NCI-H748 treated with DMSO at 0.1 percent for 48 hours (cell line): ENCODE results near the gene HECA.
"Not testable (repeated sequence)": the region's sequence is repeated elsewhere in the genome, so short reads cannot be mapped to it uniquely, and the experiment has no call there.

Source experiments
- DNase-seq: peaks from one replicate; lab custom pipeline; 2025; lab: John Stamatoyannopoulos, UW

HECA gene

DNA sequence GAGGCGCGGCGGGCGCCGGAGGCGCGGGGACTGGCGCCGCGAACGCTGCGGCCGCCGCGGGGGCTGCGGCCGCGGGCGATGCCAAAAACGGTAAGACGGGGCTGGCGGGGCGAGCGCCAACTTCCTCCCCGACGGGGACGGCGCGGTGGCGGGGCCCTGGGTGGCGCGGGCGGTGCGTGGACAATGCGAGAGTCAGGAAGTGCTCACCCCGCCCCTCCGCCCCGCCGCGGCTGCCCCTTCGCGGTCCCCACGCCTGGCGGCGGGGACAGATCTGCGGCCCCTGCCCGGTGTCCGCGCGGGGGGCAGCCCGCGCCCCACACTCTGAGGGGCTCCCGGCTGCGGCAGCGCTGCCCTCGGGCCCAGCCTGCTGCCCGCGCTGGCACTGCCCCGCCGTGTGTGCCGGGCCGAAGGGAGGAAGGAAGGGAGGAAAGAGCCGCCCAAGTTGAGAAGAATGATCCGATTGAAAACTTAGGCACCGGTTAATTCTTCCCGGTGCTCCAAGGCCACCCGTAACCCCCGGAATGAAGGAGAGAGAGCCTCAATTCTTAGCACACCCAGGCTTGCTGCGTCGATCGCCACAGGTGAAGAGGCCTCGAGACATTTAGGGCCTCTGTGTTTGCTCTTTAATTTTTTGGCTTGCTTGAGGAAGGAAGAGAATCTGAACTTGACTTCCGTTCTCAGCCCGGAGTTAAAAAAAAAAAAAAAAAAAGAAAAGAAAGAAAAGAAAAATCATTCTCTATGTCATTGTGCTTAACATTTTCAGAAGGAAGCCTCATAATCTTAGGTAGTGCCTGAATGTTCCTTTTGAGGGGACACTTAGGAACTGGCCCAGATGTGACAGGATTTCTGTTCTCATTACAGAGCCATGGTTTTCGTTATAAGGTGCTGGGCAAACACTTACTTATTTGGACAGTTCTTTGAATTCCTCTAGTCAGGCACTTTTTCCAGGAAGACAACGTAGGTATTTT, 982 bp downstream of the HECA start:
- no peak for DNase-seq

DNA sequence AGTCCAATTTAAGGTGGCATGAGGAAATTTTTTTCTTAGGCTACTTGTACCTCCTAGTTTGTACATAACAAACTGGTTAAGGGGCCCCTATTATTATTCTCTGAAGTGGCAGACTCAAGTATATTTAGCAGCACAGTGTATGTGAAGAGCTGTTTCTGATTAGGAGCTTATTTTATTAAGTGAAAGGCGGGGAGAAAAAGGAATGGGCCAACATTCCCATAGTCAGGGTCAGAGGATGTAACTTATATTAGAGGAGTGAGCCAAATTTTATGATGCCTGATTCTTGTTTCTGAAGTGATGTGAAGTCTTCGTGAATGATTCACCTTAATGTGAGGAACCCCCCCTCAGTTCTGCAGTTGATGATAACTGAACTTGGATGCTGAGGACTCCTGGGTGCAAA, 2.8 kb downstream of the HECA start:
- no peak for DNase-seq

DNA sequence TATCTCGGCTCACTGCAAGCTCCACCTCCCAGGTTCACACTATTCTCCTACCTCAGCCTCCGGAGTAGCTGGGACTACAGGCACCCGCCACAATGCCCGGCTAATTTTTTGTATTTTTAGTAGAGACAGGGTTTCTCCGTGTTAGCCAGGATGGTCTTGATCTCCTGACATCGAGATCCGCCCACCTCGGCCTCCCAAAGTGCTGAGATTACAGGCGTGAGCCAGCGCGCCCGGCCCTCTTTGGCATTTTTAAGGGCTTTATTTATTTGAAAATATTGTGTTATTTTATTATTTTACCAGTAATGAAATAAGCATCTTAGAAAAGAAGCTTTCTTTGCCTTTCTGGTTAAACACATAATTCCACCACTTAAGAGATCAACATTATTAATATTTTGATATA, 6.0 kb downstream of the HECA start:
- not testable (repeated sequence) for DNase-seq

DNA sequence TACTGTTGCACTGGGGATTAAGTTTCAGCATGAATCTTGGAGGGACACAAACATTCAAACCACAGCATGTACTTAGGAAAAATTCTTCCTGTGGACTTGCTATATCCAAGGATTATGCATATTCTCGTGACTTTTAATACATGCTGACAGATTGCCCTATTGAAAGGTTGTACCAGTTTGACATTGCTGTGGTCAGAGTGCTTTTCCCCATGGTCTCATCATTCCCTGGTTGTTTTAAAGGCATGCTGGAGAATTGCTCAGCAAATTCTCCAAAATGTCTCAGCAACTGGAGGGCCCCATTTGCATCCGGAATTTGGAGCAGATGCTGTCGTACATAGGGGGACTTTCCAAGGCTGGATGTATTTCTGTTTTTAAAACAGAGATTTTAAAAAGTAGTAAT, 7.4 kb downstream of the HECA start:
- no peak for DNase-seq

DNA sequence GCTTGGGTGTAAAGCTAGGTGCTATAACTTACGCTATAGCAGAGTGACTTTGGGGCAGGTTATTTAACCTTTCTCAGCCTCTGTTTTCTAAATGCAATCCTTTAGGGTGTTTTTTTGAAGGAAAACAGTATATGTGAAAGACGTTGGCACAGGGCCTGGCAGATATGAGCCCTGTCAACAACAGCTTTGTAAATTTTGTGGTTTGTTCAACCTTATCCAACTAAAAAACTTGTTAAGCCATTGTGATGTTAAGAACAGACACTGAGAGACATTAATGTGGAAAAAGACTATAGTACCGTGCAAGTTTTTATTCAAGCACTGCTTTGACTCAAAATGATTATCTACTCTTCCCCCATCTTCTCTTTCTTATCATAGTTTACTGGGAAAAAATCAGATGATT, 8.2 kb downstream of the HECA start:
- DNase-seq = no peak

DNA sequence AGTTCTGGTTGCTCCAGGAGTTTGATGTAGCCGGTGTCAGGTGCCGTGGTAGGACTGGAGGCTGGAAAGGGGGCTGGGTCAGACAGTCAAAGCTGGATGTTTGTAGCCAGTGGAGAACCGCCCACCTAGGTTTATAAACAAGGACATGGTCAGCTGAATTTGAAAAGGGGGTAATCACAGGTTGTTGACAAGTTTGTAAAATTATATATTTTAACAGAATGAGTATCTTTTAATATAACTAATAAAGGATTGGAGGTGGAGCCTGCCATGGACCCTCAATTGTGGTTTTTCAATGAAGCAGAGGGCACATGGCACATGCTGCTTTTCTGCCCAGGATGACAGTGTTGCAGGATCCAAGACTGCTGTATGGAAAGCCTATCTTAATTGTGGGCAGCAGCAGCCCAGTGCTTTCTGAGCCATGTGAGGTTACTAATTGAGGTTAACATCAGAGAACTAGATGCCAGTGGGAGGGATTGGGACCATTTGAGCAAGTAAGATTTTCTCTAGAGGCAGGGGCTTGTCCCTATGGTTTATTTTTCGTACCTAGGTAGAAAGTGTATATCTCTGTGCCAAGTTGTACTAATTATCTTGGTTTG, 9.7 kb downstream of the HECA start:
- no peak for DNase-seq

DNA sequence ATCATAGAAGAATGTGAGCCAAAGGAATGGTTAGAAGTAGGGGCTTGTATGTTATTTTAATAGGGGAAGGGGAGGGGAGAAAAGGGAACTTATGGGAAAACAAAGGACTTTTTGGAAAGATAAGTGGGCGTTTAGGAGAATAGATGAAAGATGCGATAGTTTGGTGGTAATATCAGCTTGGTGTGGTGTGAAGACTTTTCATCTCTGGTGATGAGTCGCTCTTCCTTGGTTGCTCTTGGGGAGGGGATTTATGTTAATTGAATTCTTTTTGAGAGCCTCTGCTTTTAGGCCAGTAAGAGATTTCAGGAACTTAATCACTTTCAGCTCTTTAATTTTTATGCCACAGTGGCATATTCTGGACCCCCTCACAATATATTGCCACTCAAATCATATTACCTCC, 10.8 kb downstream of the HECA start:
- no peak for DNase-seq

DNA sequence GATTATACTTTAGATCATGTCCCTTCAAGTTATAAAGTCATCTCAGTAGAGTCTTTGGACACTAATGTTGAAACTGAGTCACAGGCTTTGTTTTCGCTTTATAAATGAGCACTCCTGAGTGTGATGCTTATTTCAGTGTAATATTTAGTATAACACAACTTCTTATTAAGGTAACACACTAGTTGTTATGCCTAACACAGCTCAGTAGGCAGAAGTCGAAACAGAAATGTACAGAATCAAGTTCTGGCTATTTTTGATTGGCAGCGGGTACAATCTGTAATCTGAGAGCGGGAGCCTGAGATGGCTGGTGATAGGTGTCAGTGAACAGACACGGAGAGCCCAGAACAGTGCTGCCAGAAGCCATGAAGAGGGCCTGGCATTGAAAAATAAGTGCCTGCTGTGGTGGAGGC, 11.4 kb downstream of the HECA start:
- DNase-seq = no peak

DNA sequence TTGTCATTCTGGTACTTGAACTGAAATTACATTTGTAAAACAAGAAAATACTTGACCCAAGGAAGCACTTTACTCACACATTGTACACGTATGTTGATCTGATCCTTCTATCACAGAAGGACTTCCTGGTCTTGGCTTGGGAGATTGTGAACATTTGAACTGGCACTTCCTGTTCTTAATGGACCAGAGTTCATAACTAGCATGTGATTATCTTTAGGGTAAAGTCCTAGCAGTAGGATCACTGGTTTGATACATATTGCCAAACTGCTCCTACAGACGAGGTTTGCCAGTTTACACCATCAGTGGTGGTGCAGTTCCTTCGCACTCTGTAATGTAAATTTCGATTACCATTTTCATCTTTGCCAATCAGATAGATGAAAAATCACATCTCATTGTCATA, 12.7 kb downstream of the HECA start:
- DNase-seq = no peak

DNA sequence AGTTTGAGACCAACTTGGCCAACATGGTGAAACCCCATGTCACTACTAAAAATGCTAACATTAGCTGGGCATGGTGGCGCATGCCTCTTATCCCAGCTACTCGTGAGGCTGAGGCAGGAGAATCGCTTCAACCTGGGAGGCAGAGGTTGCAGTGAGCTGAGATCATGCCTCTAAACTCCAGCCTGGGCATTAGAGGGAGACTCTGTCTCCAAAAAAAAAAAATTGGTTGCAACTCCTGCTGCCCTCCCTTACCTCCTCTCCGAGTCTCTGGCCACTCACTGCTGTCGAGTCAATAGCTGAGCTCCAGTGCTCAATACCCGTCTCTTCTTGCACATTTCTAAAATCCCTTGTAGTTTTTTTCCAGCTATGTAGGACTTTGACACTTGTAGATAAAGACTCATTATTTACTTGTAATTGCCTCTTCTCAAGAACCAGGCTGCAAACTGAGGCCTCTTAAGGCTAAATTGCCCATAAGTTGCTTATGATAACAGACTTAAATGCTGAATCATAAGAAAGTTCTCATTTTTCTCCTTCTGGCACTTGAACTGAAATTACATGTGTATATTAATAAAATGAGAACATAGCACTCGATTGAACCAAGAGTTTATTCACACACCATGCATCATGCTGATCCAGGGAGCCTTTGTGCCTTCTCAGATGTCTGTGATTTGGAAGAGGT, 13.8 kb downstream of the HECA start:
- DNase-seq = no peak

DNA sequence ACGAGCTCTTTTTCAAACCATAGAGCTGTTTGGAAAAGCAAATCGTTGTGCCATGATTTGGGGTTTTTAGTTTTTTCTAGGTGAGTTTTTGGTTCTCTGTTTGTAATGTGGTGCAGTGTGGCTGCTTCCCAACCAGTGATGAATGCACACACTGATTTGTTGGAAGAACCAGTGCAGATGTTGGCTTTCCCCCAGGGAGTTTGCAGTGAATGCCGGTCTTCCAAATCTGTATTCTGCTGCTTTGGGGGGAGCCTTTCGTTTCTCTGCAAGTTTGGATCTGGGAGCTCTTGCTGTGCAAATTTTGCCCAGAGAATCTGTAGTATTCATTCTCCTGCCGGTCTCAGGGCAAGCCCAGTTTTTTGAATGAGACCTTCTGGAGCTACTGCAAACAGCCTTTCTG, 14.5 kb downstream of the HECA start:
- DNase-seq = no peak

DNA sequence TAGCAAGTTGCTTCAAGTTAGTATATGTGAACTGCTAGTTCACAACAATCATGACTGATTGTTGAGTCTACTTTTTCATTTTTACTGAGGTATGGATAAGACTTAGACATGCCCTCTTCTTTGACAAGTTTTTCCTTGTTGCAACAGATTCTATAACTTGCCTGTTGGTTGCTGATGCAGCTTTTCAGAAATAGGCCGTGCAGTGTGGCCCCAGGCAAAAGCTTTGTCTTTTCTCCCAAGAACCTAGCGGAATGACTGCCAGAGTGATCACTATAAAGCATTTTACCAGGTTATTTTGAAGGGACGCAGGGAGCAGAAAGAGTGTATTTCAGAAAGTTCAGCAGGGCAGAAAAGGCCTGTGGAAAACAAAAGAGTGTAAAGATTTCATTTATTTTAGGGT, 16.0 kb downstream of the HECA start:
- DNase-seq = no peak

DNA sequence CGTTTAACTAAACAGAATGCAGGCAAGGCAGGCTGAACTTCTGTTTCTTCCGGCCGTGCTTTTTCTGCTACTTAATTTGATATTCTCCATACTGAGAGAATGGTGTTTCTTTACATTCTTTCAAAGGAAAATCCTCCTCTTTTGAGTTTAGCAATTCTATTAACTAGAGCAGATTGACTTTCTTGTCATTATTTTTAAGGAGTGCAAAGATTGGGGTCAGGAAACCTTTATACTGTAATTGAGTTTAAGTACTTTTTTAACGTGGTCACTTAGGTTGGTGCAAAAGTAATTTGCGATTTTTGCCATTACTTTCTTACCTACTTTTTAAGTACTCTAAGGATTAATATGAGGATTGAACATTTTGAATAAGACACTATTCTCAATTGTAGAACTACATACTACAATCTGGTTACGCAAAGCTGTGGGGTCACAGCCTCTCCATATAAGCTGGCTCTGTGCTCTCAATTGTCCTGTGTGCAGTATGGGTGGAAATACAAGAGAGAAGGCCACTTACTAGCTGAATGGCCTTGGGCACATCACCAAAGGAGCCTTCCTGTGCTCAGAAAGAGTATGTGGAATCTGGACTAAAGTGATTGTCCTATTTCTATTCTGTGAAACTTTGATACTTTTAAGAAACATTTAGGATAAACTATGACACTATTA, 16.7 kb downstream of the HECA start:
- DNase-seq = no peak

DNA sequence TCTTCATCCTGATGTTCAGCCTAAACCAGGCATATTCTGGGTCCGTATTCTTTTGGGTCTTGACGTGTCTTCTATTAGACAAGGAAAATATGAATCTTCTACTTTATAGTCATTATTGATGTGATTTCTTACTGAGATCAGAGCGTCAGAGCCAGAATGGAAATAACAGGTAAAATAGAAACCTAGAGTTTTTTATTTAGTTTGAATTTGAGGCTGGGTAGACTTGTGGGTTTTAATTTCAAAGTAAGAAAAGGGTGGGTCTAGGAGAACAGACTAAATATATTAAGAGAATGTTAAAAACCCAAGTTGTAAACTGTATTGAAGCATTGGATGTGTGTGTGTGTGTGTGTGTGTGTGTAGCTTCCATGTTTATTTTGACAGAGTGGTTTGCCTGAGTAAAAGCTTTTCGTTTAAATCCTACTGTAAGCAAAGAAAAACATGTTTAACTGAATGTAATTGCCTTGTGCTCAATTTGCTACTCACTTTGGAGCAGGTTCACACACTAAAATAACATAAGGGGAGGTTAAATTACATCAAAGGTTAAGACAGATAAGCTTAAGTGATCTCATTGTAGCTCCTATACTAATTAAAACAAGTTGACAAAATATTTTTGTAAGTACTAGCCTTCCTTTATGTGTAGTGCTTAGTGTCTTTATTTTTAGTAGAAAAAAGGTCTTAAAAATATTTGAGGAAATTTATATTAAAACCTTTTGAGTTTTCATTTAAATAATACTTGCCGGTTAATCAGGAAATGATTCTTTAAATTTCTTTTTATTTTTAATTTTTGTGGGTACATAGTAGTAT, 17.4 kb downstream of the HECA start:
- DNase-seq = peak; percentile 82

DNA sequence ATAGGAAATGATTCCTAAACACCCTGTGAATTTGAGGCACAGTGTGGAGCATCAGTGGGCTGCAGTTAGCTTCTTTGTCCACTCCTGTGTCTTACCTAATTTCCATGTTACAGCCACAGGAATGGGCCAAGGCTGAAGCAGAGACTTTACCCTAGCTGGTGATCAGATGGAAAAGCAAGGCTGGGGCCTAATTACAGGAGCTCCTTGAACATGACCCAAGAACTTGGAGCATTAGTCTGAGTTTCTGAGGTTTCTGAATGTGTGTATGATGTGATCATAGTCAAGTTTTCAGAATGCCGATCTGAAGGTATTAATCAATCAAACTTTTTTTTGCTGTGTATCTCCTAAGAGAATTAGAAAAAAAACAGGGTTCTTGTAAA, 18.0 kb downstream of the HECA start:
- DNase-seq = no peak

DNA sequence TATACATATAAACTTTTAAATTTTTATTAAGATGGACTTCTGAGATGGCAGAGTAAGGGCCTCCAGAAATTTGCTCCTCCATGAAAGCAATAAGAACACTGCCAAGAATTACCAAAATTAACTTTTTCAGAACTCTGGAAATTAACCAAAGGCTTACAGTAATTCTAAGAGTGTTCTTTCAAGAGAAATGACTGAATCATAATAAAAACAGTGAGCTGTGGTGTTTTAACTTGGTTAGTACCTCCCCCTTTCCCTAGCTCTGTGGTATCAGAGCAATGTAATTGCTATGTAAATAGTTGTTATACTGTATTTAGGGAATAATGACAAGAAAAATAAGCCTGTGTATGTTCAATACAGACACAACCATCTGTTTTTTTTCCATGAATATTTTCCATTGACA, 19.0 kb downstream of the HECA start:
- peak; percentile 12 for DNase-seq

DNA sequence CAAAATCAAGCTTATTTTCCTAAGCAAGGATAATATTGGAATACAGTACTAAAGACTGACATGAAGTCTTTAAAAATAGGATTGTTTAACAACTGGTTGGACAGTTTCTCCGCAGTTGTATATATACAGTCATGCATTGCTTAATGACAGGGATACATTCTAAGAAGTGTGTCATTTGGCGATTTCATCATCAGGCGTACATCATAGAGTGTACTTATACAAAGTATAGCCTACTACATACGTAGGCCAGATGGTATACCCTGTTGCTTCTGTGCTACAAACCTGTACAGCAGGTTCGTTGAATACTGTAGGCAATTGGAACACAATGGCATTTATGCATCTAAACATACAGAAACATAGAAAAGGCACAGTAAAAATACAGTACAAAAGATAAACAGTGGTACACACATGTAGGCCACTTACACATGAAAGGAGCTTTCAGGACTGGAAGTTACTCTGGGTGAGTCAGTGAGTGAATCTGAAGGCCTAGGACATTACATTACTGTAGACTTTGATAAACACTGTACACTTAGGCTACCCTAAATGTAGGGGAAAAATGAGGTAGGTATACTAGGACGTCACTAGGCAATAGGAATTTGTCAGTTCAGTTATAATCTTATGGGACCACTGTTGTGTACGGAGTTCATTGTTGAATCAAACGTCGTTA, 20.1 kb downstream of the HECA start:
- DNase-seq = no peak

DNA sequence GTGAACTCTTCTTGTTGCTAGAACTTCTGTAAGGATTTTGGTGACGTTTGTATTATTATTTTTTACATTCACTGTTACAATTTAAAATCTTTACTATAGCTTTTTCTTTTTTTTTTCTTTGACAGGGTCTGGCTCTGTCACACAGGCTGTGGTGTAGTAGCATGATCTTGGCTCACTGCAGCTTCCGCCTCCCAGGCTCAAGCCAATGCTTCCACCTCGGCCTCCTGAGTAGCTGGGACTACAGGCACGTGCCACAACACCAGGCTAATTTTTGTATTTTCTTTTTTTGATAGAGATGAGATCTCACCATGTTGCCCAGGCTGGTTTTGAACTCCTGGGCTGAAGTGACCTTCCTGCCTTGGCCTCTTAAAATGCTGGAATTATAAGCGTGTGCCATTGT, 21.2 kb downstream of the HECA start:
- no peak for DNase-seq

DNA sequence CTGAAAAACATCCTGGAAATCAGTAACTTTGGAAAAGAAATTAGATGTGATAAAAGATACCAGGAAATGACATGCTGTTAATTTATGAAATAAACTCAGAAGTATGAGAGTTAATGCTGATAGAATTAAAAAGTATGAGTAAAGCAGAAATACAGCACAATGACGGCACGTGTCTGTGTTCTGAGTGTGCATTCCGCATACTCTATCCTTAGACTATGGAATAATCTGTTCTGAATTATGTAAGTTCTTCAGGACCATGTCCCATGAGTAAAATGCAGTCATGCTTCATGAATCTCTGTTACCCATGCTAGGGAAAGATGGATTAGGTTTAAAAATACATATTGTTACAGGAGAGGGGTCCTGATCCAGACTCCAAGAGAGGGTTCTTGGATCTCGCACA, 21.7 kb downstream of the HECA start:
- DNase-seq = no peak

DNA sequence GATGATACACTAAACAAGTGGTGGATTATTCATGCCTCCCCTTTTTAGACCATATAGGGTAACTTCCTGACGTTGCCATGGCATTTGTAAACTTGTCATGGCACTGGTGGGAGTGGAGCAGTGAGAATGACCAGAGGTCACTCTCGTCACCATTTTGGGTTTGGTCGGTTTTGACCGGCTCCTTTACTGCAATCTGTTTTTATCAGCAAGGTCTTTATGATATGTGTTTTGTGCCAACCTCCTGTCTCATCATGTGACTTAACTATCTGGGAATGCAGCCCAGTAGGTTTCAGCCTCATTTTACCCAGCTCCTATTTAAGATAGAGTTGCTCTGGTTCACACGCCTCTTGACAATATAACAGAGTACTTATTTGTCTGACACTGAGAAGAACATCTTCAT, 22.2 kb downstream of the HECA start:
- DNase-seq = not testable (repeated sequence)

DNA sequence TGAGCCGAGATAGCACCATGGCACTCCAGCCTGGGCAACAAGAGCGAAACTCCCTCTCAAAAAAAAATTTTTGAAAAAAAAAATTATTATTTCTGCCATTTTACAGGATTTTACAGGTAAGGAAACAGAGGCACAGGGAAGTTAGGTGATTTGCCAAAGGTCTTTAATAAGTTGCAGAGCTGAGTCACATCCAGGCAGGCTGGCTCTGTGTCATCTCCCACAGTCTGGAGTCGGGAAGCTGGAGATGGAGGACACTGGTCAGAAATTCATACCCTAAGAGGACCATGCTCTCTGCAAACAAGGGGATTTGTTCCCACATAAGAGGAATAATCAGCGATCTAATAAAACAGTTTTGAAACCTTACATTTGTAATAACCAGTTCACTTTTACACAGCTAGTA, 24.1 kb downstream of the HECA start:
- DNase-seq = no peak
